ENCODE results near the gene RAB11FIP3. TPM values are rescaled to one million over a fixed set of nuclear protein-coding genes. Genes with fewer than 3 reads are reported as not detected.

The RAB11FIP3 gene
- total RNA-seq, 1 donor, result 23.4 TPM

GRCh38 chr16:512802-513201 is 87.4 kb downstream of the RAB11FIP3 start:
- no peak for DNase-seq (ENCODE audit: low read depth in 2 of 3, low spot score in 2 of 3)

DNA sequence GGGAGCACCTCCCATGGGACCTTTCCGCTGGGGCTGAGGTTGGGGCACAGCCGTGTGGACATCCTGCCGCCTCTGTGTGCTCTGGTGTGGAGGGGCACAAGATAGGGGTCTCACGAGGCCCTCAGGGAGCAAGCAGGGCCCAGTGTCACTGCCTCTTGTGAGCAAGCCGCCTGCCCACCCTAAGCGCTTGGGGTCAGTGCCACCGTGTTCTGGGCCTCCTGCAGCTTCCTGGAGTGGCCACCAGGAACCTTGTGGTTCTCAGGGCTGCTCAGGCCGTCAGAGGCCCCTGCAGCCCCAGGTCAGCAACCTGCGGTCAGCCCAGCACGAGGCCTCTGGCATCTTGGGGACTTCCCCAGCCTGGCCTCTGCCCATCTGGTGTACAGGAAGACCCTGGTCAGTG is 88.5 kb downstream of the RAB11FIP3 start:
- DNase-seq (ENCODE audit: low read depth in 2 of 3, low spot score in 2 of 3), result no peak

GRCh38 chr16:515175-515938 is 89.9 kb downstream of the RAB11FIP3 start:
- no peak for DNase-seq (ENCODE audit: low read depth in 2 of 3, low spot score in 2 of 3)

GRCh38 chr16:515939-516226 is 90.4 kb downstream of the RAB11FIP3 start:
- no peak for DNase-seq (ENCODE audit: low read depth in 2 of 3, low spot score in 2 of 3)

DNA sequence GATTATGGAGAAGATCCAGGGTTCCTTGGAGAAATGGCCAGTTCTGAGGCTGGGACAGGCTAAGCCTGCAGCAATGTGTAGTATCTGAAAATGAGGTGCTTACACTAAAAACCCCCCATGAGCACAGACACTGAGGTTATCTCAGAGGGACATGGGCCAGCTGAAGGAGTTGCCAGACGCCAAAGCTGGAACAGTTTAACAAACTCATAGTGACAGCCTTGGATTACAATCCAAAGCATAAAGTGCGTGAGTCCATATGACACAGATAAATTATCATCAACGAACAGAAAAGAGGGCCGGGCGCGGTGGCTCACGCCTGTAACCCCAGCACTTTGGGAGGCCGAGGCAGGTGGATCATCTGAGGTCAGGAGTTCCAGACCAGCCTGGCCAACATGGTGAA is 90.9 kb downstream of the RAB11FIP3 start:
- DNase-seq (ENCODE audit: low read depth in 2 of 3, low spot score in 2 of 3), result no peak

GRCh38 chr16:518858-519257 is 93.4 kb downstream of the RAB11FIP3 start:
- no peak for DNase-seq (ENCODE audit: low read depth in 2 of 3, low spot score in 2 of 3)

GRCh38 chr16:519425-519824 is 94.0 kb downstream of the RAB11FIP3 start:
- no peak for DNase-seq (ENCODE audit: low read depth in 2 of 3, low spot score in 2 of 3)

DNA sequence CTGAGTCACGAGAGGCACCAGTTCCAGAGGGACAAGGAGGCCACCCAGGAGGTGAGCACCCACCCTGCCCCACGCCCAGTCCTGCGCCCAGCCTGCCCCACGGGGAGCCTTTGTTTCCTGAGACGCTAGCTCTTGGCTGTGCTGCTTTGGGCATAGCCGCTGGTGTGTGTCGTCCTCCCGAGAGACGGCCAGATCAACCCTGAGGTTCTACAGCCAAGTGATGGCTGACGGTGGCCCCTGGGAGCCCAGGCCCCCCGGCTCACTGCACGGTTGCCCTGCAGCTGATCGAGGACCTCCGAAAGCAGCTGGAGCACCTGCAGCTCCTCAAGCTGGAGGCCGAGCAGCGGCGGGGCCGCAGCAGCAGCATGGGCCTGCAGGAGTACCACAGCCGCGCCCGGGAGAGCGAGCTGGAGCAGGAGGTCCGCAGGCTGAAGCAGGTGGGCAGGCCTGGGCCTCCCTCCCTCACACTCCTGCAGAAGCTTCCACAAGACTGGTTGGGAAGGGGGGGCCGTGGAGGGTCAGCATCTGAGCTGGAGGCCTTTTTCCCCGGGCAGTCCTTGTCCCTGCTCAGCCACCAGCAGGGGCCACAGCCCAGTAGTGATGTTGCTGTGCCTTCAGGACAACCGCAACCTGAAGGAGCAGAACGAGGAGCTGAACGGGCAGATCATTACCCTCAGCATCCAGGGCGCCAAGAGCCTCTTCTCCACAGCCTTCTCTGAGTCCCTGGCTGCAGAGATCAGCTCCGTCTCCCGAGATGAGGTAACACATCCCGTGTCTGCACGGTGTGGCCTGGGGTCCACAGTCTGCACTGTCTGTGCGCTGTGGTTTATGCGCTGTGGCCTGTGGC is 94.6 kb downstream of the RAB11FIP3 start:
- DNase-seq (ENCODE audit: low read depth in 2 of 3, low spot score in 2 of 3), result no peak

- DNase-seq (ENCODE audit: low read depth in 2 of 3, low spot score in 2 of 3), result no peak
Measured at GRCh38 chr16:520847-521246, 95.4 kb downstream of the RAB11FIP3 start.

DNA sequence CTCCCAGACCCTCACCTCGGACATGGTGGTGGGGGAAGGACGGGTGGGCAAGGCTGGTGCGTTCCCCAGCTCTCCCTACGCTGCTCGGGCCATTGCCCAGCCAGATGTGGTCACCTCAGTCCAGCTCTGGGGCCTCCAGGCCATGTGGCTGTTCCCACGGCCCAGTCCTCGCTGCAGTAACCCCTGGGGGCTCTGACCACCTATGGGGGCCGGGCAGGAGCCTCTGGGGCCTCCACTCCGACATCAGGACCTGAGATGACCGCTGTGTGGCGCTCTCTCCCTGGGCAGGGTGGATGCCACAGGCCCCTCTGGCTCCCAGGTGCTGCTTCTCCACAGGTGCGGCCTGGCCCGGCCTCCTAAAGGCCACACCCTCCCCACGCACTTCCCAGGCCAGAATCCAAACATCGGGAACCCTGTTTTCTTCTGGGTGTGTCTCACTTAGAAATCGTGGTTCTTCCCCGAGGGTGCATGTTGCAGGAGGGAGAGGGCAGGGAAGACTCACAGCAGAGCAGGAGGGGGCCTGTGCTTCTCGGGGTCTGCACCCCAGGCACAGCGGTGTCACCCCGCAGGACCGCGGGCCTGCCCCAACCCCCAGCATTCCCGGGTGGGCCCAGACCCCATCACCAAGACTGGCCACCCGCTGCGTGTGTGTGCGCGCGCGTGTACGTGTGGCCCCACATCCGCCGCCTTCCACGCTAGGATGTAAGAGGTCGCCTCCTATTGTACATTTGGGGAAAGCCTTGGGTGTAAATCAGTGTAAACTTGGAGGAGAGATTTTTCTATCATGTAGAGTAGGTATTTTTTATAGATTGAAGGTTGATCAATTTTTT is 96.1 kb downstream of the RAB11FIP3 start:
- no peak for DNase-seq (ENCODE audit: low read depth in 2 of 3, low spot score in 2 of 3)

DNA sequence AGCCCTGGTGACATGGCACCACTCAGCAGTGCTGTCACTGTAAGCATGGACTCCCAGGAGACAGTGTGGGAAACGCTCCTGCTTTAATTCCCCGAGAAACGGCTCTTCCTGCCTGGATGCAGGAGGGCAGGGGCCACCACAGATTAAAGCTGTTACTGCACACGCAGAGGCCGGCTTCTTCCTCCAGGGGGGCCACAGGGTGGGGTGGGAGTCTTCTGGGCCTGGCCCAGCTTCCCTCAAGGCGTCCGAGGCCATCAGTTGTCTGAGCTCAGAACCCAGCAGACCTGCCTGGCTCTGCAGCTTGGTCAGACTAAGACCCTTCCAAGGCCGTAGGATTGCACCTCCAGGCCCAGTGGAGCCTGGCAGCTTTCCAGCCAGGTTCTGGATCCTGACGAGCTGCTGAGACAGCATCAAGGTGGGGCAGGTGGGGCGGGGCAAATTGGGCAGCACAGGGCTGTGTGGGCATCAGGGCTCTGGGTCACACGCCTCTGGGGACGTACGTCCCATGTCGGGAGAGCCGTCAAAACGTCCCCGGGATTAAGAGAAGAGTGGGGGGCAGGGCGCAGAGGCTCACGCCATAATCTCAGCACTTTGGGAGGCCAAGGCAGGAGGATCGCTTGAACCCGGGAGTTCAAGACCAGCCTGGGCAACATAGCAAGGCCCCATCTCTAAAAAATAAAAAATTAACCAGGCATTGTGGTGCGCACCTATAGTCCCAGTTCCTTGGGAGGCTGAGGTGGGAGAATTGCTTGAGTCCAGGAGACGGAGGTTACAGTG is 97.1 kb downstream of the RAB11FIP3 start:
- no peak for DNase-seq (ENCODE audit: low read depth in 2 of 3, low spot score in 2 of 3)

DNA sequence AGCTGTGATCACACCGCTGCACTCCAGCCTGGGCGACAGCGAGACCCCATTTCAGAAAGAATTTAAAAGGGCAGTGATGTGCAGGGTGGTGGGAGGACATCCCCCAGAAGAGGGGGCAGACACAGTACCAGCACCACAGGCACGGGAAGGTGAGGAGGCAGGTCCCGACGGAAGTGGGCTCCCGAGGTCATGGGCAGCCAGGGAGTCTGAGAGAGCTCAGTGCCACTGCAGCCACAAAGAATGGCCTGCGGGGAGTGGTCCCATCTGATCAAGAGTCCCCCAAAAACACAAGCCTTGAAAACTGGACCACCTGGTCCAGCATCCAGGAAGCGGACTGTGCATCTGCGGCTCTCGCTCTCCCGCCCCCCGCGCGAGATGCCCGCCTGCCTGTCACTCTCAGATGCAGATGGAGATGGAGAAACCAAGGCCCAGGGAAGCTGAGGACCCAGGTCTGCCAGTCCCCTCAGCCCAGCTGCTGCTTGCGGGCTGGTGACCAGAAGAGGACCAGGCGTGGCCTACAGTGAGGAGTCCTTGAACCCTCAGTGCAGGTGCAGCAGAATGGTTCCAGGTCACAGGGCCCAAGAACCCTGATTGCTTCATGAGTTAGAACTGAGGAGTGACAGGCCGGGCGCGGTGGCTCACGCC is 97.8 kb downstream of the RAB11FIP3 start:
- DNase-seq (ENCODE audit: low read depth in 2 of 3, low spot score in 2 of 3), result no peak

- DNase-seq (ENCODE audit: low read depth in 2 of 3, low spot score in 2 of 3), result no peak
Measured at GRCh38 chr16:524274-525040, 99.0 kb downstream of the RAB11FIP3 start.

- DNase-seq (ENCODE audit: low read depth in 2 of 3, low spot score in 2 of 3), result no peak
Measured at GRCh38 chr16:525123-525519, 99.7 kb downstream of the RAB11FIP3 start.

DNA sequence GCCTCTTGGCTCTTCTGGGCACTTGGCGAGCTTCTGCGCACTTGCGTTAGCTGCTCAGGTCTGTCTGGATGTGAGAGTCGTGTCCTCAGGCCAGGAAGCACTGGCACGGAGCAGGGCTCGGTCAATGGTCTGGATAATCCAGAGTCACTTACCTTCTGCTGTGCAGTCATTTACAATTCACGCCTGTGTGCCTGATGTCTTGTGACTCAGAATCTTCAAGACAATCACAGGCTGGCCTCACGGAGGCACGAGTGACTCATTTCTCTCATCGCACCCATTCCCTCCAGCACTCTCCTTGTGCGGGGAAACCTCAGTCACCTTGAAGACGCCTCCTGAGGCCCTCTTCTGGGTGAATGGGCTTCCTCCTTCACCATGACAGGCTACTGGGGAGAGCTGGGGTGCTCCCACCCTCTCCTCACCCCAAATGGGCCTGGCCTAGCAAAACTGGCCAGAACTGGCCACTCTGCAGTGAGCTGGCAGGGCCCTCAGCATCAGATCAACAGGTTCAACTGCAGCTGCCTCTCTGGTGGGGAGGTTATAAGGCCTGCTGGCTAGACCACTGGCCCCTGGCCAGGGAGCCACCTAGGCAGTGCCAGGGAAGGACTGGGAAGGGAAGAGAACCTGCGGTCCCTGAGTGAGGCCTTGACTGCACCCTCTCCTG is 100.2 kb downstream of the RAB11FIP3 start:
- DNase-seq (ENCODE audit: low read depth in 2 of 3, low spot score in 2 of 3), result no peak

DNA sequence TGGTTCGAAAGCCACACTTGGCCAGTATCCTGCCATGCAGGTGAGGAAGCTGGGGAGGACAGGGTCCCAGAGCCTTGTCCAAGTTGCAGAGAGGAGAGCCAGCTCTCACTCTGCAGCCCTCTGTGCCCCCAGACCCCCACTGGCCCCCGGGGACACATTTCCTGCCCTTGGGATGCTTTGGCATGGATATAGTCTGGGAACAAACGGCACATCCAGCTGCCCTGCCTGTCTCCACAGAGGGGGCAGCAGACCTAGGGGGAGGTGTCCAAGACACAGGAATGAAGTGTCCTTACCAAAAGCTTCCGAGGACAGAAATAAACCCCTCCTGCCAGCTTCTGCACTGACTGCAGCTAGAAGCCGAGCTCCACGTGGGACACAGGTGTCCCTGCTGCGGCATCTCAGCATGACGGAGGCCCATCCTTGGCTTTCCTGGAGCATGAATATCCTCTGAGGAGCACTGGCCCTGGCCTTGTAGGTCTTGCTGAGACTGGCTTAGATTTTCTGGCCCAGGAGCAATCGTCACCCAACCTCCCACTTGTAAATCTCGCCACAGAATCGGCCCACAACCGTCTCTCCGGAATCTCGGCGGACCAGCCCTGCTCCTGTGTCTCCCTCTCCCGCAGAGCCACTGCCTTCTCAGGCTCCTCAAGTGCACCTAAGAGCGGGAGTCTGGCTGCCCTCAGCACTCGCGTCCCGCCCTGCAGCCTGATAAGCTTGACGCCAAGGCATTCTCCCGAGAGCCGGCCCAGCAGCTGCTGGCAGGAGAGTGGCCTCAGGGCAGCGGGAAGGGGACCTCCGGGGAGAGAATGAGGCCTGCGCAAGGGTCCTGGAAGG is 100.9 kb downstream of the RAB11FIP3 start:
- DNase-seq (ENCODE audit: low read depth in 2 of 3, low spot score in 2 of 3), result no peak

DNA sequence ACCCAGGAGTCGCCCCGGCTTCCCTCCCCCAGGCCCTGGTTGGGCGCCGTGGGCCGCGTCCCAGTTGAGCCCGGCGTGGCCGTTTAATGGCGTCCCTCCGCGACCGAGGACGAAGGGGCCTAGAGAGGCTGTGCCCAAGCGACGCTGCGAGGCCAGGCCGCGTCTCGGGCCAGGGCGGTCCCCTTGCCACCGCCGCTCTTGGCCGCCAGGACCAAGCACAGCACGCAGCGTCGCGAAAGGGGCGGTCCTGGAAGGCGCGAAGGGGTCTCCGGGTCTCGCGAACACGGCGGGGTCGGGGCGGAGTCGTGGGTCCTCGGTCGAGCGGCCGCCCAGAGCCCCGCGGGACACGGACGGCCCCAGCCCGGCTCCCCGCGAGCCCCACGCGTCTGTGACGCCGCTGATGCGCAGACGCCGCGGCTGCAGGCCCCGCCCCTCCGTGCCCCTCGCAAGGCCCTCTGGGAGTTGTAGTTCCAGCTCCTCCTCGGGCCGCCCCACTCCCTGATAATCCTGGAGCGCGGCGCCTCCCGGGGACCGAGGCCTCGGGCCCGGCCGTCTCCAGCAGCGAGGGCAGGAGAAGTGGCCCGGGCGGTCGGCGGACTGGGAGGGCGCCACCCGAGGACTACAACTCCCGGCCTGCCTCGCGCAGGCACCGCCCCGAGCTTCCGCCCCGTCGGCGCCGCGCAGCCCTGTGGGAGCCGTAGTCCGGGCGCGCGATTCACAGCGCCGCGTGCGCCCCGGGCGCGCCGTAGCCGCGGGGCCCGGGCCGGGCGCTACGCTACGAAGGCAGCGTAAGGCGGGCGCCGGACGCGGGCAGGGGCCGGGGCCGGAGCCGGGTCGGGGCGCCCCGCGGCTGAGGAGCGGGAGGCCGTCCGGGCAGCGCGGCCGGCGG is 101.8 kb downstream of the RAB11FIP3 start, which contains the start of gene CAPN15:
TSS of gene CAPN15 (plus strand) at position 698 of the 889 bp plus-strand sequence. CDS start 19,127 bp downstream, outside the sequence.
- peak; percentile 82 to 88 (median 87) for DNase-seq (ENCODE audit: low read depth in 2 of 3, low spot score in 2 of 3)
